22Rv1 (cell line): ENCODE results near the gene GAD2.

Experiments used
- H3K27ac ChIP-seq: fragments of 450-650 bp; 2 replicates; pipeline ENCODE4 v1.5.1; 2017
- CTCF ChIP-seq: fragments of 450-650 bp; IDR thresholded peaks from 2 replicates; pipeline ENCODE4 v1.5.1; 2017; ENCODE audit warnings: mild to moderate bottlenecking
- ZFX ChIP-seq: fragments of 450-650 bp; IDR thresholded peaks from 2 replicates; pipeline ENCODE4 v1.6.1; 2017; ENCODE audit warnings: antibody characterized with exemption, borderline replicate concordance

The GAD2 gene

GRCh38 chr10:26274391-26274790, 57.8 kb downstream of the GAD2 start:
- no peak overlapping the region for H3K27ac ChIP-seq
- TF ChIP-seq ZFX (no peak), CTCF (no peak)

- no peak overlapping the region for H3K27ac ChIP-seq
- no peak for TF ChIP-seq CTCF
- TF ChIP-seq ZFX: no peak
Observed at GRCh38 chr10:26278295-26278694, 61.7 kb downstream of the GAD2 start.

- TF ChIP-seq ZFX (no peak), CTCF (no peak)
- no peak overlapping the region for H3K27ac ChIP-seq
Observed at GRCh38 chr10:26290236-26290635, 73.7 kb downstream of the GAD2 start.

GRCh38 chr10:26291721-26292480, 75.3 kb downstream of the GAD2 start:
- H3K27ac ChIP-seq: no peak overlapping the region
- no peak for TF ChIP-seq CTCF
- no peak for TF ChIP-seq ZFX

- no peak overlapping the region for H3K27ac ChIP-seq
- TF ChIP-seq ZFX: no peak
- no peak for TF ChIP-seq CTCF
Observed at GRCh38 chr10:26296360-26296759, 79.8 kb downstream of the GAD2 start.

GRCh38 chr10:26300001-26300400, 83.4 kb downstream of the GAD2 start:
- TF ChIP-seq ZFX (no peak), CTCF (no peak)
- H3K27ac ChIP-seq: no peak overlapping the region

GRCh38 chr10:26303366-26303765, 86.8 kb downstream of the GAD2 start:
- TF ChIP-seq ZFX: no peak
- TF ChIP-seq CTCF: no peak
- no peak overlapping the region for H3K27ac ChIP-seq
